ENCODE measurements around the gene ABR. TPM values are rescaled to one million over a fixed set of nuclear protein-coding genes. Genes with fewer than 3 reads are reported as not detected.

ABR gene
- polyA plus RNA-seq, 3 donors: 19.8 to 160 (median 26.0) TPM

- no peak for TF ChIP-seq CTCF (IDR thresholded peaks at IDR 0.05)
These were observed 146.3 kb downstream of the ABR start for GRCh38 chr17:1033503-1033902.

GRCh38 chr17:1032391-1032790 lies 147.4 kb downstream of the ABR start:
- 91% methylated on average over 23 of the region's 27 CpGs for WGBS (ENCODE audit: insufficient coverage)
- H3K4me3 ChIP-seq (replicated peaks in 1 of 3; ENCODE audit: low read depth in 2 of 3, low read length in 3 of 3): no peak overlapping the region
- H3K79me2 ChIP-seq (ENCODE audit: insufficient read depth, low read length): peaks cover 45% of the 10 kb centered on the region
- no peak overlapping the region for H2AFZ ChIP-seq (ENCODE audit: insufficient read depth, low read depth, low read length, poor library complexity, severe bottlenecking)
- H3K36me3 ChIP-seq (replicated peaks in 1 of 2; ENCODE audit: control insufficient read depth in 1 of 2, insufficient read depth in 2 of 2, low read length in 2 of 2): peaks cover 32 to 73% of the 10 kb centered on the region in 2 donors
- no peak overlapping the region for H3K9ac ChIP-seq (ENCODE audit: insufficient read depth, low read length, poor library complexity, severe bottlenecking)
- H3K27me3 ChIP-seq (ENCODE audit: control insufficient read depth in 2 of 2, insufficient read depth in 2 of 2, low read length in 2 of 2): no peaks in the 10 kb centered on the region
- Mint-ChIP-seq H3K4me3 (no peak overlapping the region), H3K4me1 (peaks cover 13% of the 10 kb centered on the region), H3K27me3 (ENCODE audit: low read depth in 3 of 3) (no peaks in the 10 kb centered on the region), H3K36me3 (peaks cover 26 to 68% of the 10 kb centered on the region in 2 donors), H3K9me3 (no peaks in the 10 kb centered on the region), H3K27ac (no peak overlapping the region)
- DNase-seq: no peak
- H3K4me1 ChIP-seq (ENCODE audit: control insufficient read depth in 1 of 2, insufficient read depth in 2 of 2, low read length in 2 of 2): no peaks in the 10 kb centered on the region
- no peaks in the 10 kb centered on the region for H3K9me3 ChIP-seq (replicated peaks in 1 of 2; ENCODE audit: control insufficient read depth in 1 of 2, insufficient read depth in 1 of 2, low read length in 2 of 2)
- H3K4me2 ChIP-seq (replicated peaks; ENCODE audit: extremely low read depth, low read length, poor library complexity, severe bottlenecking): no peak overlapping the region
- peaks cover 93% of the 10 kb centered on the region for H4K20me1 ChIP-seq (ENCODE audit: insufficient read depth, low read length)
- intact Hi-C loops (cut with micrococcal nuclease): no loop called here
- H3K27ac ChIP-seq (ENCODE audit: low read depth in 1 of 2, low read length in 2 of 2): no peak overlapping the region
- TF ChIP-seq CTCF (IDR thresholded peaks at IDR 0.05): no peak

More at GRCh38 chr17:1033503-1033902, 146.3 kb downstream of the ABR start:
- Histone ChIP-seq H3K9me3 (replicated peaks in 1 of 2; ENCODE audit: control insufficient read depth in 1 of 2, insufficient read depth in 1 of 2, low read length in 2 of 2) (no peaks in the 10 kb centered on the region), H2AFZ (ENCODE audit: insufficient read depth, low read depth, low read length, poor library complexity, severe bottlenecking) (no peak overlapping the region), H3K27ac (ENCODE audit: low read depth in 1 of 2, low read length in 2 of 2) (peak overlapping the region in 1 of 2 donors; percentile 31), H3K4me2 (replicated peaks; ENCODE audit: extremely low read depth, low read length, poor library complexity, severe bottlenecking) (no peak overlapping the region), H3K9ac (ENCODE audit: insufficient read depth, low read length, poor library complexity, severe bottlenecking) (no peak overlapping the region), H4K20me1 (ENCODE audit: insufficient read depth, low read length) (peaks cover 90% of the 10 kb centered on the region), H3K4me1 (ENCODE audit: control insufficient read depth in 1 of 2, insufficient read depth in 2 of 2, low read length in 2 of 2) (no peaks in the 10 kb centered on the region), H3K27me3 (ENCODE audit: control insufficient read depth in 2 of 2, insufficient read depth in 2 of 2, low read length in 2 of 2) (no peaks in the 10 kb centered on the region), H3K79me2 (ENCODE audit: insufficient read depth, low read length) (peaks cover 49% of the 10 kb centered on the region), H3K36me3 (replicated peaks in 1 of 2; ENCODE audit: control insufficient read depth in 1 of 2, insufficient read depth in 2 of 2, low read length in 2 of 2) (peaks cover 29 to 73% of the 10 kb centered on the region in 2 donors), H3K4me3 (replicated peaks in 1 of 3; ENCODE audit: low read depth in 2 of 3, low read length in 3 of 3) (no peak overlapping the region)
- 78% methylated on average over 4 of the region's 11 CpGs for WGBS (ENCODE audit: insufficient coverage)
- intact Hi-C loops (cut with micrococcal nuclease): no loop called here
- peak; percentile 6 to 24 (median 6) for DNase-seq
- Mint-ChIP-seq H3K9me3 (no peaks in the 10 kb centered on the region), H3K27me3 (ENCODE audit: low read depth in 3 of 3) (peaks cover 0 to 2% (median 0%) of the 10 kb centered on the region in 3 donors), H3K4me3 (no peak overlapping the region), H3K4me1 (peaks cover 13% of the 10 kb centered on the region), H3K27ac (peak overlapping the region in 5 of 7 donors; percentile 35 to 67 (median 63)), H3K36me3 (peaks cover 27 to 66% of the 10 kb centered on the region in 2 donors)
